Kidney (tissue), 14 donors: ENCODE data around the gene ZNF846. TPM values are rescaled to one million over a fixed set of nuclear protein-coding genes. Genes with fewer than 3 reads are reported as not detected.

ENCODE experiments used
- DNase-seq, 5 donors: peaks; one replicate each; pipeline ENCODE4 v3.0.0-alpha.2; 2013 to 2020
- FAIRE-seq: peaks from 2 replicates; lab custom pipeline; 2012; peaks lifted over from hg19 to GRCh38; lab: Jason Lieb, UNC
- H3K27ac ChIP-seq, 2 donors: one replicate each; pipeline ENCODE4 v1.7.0; 2013; ENCODE audit warnings: low read depth in 2 of 2, low read length in 2 of 2, inconsistent platforms in 1 of 2
- H3K27me3 ChIP-seq: one replicate; pipeline ENCODE4 v1.7.1; 2013; ENCODE audit warnings: low read length, inconsistent platforms; ENCODE audit not compliant: control insufficient read depth, insufficient read depth
- H3K36me3 ChIP-seq, 3 donors: one replicate each; pipeline versions ENCODE4 v1.7.0 to v1.7.1; 2013; ENCODE audit warnings: low read length in 3 of 3, control low read depth in 1 of 3, inconsistent platforms in 1 of 3; ENCODE audit not compliant: insufficient read depth in 3 of 3, control insufficient read depth in 2 of 3
- H3K4me1 ChIP-seq, 3 donors: one replicate each; pipeline versions ENCODE4 v1.7.0 to v1.7.1; 2013; ENCODE audit warnings: low read length in 3 of 3, inconsistent platforms in 1 of 3, low read depth in 1 of 3; ENCODE audit not compliant: control insufficient read depth in 2 of 3, insufficient read depth in 2 of 3
- H3K4me3 ChIP-seq, 3 donors: one replicate each; pipeline versions ENCODE4 v1.7.0 to v1.8.1; 2013; ENCODE audit warnings: low read length in 3 of 3, control low read depth in 1 of 3, inconsistent platforms in 1 of 3
- H3K9ac ChIP-seq, 3 donors: one replicate each; pipeline versions ENCODE4 v1.7.0 to v1.7.1; 2013; ENCODE audit warnings: low read length in 3 of 3, control low read depth in 1 of 3, inconsistent platforms in 1 of 3
- H3K9me3 ChIP-seq, 3 donors: one replicate each; pipeline versions ENCODE4 v1.7.0 to v1.7.1; 2013; ENCODE audit warnings: low read length in 3 of 3, control low read depth in 1 of 3, inconsistent platforms in 1 of 3; ENCODE audit not compliant: control insufficient read depth in 2 of 3, insufficient read depth in 1 of 3
- CTCF ChIP-seq: IDR thresholded peaks from 3 replicates; pipeline ENCODE4 v1.5.1; 2012; ENCODE audit warnings: mild to moderate bottlenecking, moderate library complexity, borderline replicate concordance; ENCODE audit not compliant: insufficient read depth; ENCODE audit errors: extremely low read depth
- intact Hi-C: fragments of 100-400 bp; cut with DNase I; formaldehyde crosslinking; loops from one replicate; pipeline ENCODE4 v1.11.1; 2022
- polyA plus RNA-seq: library from polyadenylated mRNA; stranded (reverse); fragments of 350-450 nt; fragmentation: Illumina TruSeq; extraction: RNeasy Lipid Tissue Mini Kit (QIAGEN cat#74804); gene quantifications from one replicate; pipeline ENCODE4 v1.2.3, GENCODE V29; 2014; ENCODE audit warnings: low read depth, low replicate concordance; ENCODE audit not compliant: insufficient read depth
- total RNA-seq: library from RNA; stranded (reverse); fragmentation: NEBNext Ultra II Directional; extraction: Animal tissue kit (Norgen Biotek cat#: 25700); gene quantifications from one replicate; pipeline ENCODE4 v1.2.1, GENCODE V29; 2021
- donor health status: control.
- donor health status: control.
- donor health status: control.
- donor health status: control.
- donor health status: control.
- donor health status: DM: yes; HTN: yes; CAD: no.
- donor health status: Normal renal cell carcinoma (clear cell type).

The ZNF846 gene
- total and polyA plus RNA-seq, 2 donors from 2014 or later: 5.8 to 17.7 TPM

- Histone ChIP-seq H3K27ac (no peak overlapping the region), H3K4me3 (no peak overlapping the region), H3K4me1 (no peaks in the 10 kb centered on the region), H3K36me3 (no peaks in the 10 kb centered on the region), H3K27me3 (no peaks in the 10 kb centered on the region), H3K9ac (no peak overlapping the region), H3K9me3 (peaks cover 0 to 9% (median 2%) of the 10 kb centered on the region in 3 donors)
- intact Hi-C loops: no loop called here
- no peak for DNase-seq
- TF ChIP-seq CTCF: no peak
- FAIRE-seq: no peak
Observed at GRCh38 chr19:9720541-9720940, 48.0 kb downstream of the ZNF846 start.

- intact Hi-C loops: no loop called here
- Histone ChIP-seq H3K27ac (no peak overlapping the region), H3K4me1 (no peaks in the 10 kb centered on the region), H3K9me3 (peaks cover 0 to 3% (median 0%) of the 10 kb centered on the region in 3 donors), H3K36me3 (no peaks in the 10 kb centered on the region), H3K9ac (no peak overlapping the region), H3K27me3 (no peaks in the 10 kb centered on the region), H3K4me3 (no peak overlapping the region)
- DNase-seq (no peak), FAIRE-seq (no peak)
- TF ChIP-seq CTCF: no peak
Observed at GRCh38 chr19:9711815-9712214, 56.7 kb downstream of the ZNF846 start.

GRCh38 chr19:9709305-9709704 is 59.2 kb downstream of the ZNF846 start:
- Histone ChIP-seq H3K9me3 (peaks cover 0 to 3% (median 0%) of the 10 kb centered on the region in 3 donors), H3K4me3 (no peak overlapping the region), H3K36me3 (no peaks in the 10 kb centered on the region), H3K27me3 (no peaks in the 10 kb centered on the region), H3K27ac (no peak overlapping the region), H3K9ac (no peak overlapping the region), H3K4me1 (no peaks in the 10 kb centered on the region)
- no peak for DNase-seq
- FAIRE-seq: no peak
- no peak for TF ChIP-seq CTCF
- intact Hi-C loops: no loop called here

- no peaks in the 10 kb centered on the region for H3K4me1 ChIP-seq
- FAIRE-seq: no peak
Observed at GRCh38 chr19:9705836-9706235, 62.7 kb downstream of the ZNF846 start.

More at GRCh38 chr19:9705836-9706235, 62.7 kb downstream of the ZNF846 start:
- no peak overlapping the region for H3K9ac ChIP-seq
- intact Hi-C loops: no loop called here
- no peak for DNase-seq
- no peak overlapping the region for H3K27ac ChIP-seq
- H3K9me3 ChIP-seq: no peaks in the 10 kb centered on the region
- no peak for TF ChIP-seq CTCF
- H3K27me3 ChIP-seq: no peaks in the 10 kb centered on the region
- no peak overlapping the region for H3K4me3 ChIP-seq
- H3K36me3 ChIP-seq: no peaks in the 10 kb centered on the region
